Daoy (cell line): Measurements from ENCODE around the gene STX8. TPM values are rescaled to one million over a fixed set of nuclear protein-coding genes. Genes with fewer than 3 reads are reported as not detected.

ENCODE experiments used
- DNase-seq: peaks from one replicate; pipeline ENCODE4 v3.0.0-alpha.2; 2015; ENCODE audit warnings: low read depth
- total RNA-seq: library from RNA; depleted of rRNA; stranded (reverse); fragments of >200 nt; shearing (Covaris generic); gene quantifications from 2 replicates; pipeline ENCODE4 v1.2.3, GENCODE V29; 2014; rRNA removed

STX8 gene
- total RNA-seq, 1 experiment from 2014 or later, result 76.9 TPM

- DNase-seq, result no peak
These were observed 366.3 kb downstream of the STX8 start for GRCh38 chr17:9209347-9209746.

DNA sequence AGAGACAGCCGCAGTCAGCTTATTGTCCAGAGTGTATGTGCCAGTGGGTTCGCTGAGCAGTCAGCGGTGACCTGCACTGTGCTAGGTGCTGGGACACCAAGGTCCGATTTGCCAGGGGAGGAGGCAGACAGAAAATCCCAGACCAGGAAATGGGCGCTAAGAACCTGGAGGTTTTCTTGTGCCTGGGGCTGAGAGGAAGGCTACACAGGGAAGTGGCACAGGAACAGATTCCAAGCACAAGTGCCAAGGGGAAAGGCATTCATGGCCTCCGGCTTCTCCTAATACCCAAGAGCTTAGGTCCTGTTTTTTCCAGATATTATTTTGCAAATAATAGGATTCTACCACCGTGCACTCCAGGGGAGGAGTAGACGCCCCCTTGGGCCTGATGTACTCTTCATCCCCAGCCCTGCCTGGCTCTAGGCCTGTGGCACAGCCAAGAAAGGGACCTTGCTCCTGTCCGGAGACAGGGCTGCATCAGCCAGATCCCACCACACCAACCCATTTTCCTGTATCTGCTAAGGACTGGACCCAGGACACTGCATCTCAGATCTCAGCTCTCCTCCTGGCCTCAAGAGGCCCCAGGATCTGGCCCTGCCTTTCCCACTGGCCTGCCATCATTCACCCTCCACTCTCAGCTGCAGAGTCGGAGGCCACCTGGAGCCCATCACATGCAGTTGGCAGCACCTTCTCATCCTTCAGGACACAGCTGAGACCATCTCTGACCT lies 367.1 kb downstream of the STX8 start:
- no peak for DNase-seq

GRCh38 chr17:9206741-9207332 lies 368.8 kb downstream of the STX8 start:
- DNase-seq, result no peak

GRCh38 chr17:9206410-9206703 lies 369.3 kb downstream of the STX8 start:
- DNase-seq, result no peak

DNA sequence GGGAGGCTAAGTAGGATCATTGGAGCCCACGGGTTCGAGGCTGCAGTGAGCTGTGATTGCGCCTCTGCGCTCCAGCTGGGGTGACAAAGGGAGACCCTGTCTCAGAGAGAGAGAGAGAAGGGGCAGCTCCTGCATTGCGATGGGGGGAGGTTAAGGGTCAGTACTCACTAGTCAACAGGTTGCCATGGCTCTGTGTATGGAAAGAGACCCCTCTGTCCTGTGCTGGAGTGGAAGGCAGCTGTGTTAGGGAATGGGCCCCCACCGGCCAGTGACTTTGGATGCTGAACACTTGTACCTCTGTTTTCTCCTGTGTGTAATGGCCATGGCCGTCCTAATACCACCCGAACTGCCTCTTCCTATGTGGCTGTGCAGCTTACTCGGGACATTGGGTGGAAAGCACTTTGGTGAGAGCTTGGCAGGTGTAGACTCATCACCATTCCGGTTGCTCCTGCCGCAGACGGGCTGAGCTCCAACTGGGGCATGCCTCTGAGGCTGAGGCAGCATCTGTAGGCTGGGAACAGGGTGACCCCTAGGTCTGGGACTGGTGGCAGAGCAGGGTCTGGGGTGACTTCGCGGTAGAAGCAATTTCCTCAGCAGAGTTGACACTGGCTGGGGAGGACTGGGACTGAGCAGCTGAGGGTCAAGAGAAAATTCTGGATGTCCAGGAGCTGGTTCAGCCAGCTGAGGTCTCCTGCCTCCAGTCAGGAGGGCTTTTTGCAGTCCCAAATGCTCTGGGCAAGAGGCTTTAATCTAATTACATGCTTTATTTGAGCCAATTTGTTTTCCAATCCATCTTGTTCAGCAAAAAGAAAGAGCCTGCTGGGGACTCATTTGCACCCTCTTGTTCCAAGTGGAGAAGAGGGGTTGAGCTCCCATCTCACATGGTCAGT lies 369.9 kb downstream of the STX8 start:
- no peak for DNase-seq

DNA sequence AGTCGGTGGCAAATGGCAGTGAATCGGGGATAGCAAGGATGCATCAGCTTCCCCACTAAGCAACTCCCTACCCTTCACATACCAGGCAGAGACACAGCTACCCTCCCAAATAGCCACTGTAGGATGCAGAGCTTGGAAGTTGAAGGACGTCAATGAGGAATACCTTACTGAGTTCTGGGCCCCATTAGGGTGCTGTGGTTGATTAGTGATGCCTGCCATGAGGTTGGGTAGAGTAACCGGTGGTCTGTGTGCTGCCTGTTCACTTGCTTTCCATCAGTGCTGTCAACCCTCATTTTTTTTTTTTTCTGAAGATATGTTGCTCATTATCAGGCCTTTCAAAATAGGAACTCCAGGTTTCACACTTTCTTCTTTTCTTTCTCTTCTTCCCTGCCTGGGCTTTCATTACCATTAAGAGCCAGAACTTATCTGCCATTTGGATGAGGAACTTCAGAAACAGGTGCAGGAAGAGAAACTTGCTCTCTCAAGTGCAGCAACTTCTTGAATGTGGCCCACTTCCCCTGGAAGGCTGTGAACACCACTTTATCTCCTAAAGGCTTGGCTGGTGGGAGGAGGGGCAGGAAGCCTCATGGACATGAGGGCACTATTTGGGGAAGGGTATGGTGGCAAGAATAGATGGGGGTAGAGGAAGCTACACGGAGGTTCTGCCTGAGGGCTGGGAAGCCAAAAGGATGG lies 370.8 kb downstream of the STX8 start:
- no peak for DNase-seq

DNA sequence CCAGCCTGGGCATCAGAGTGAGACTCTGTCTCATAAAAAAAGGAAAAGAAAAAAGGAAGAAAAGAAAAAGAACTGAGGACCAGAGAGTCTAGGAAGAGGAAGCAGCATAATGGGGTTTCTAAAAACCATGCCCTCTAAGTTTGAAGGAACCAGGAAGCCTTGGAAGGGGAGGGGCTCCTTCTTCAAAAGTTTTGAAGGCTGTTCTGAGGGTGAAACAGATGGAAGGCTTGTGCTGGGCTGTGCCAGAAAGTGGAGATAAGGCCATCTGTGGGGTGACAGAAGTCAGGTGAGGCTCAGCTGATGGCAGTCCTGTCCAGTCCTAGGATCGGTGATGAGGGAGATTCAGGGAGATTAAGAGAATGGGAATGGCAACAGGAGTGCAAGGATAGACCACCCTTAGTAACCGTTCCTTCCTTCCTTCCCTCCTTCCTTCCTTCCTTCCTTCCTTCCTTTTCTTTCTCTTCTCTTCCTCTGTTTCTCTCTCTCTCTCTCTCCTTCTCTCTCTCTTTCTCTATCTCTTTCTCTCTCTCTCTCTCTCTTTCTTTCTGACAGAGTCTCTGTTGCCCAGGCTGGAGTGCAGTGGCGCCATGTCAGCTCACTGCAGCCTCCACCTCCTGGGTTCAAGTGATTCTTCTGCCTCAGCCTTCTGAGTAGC lies 371.7 kb downstream of the STX8 start:
- no peak for DNase-seq

GRCh38 chr17:9202532-9202931 lies 373.1 kb downstream of the STX8 start:
- no peak for DNase-seq

- DNase-seq, result no peak
These were observed 374.8 kb downstream of the STX8 start for GRCh38 chr17:9200699-9201359.

Other genes starting within 250 kb of the STX8 start
- not detected in 2 replicates for gene CFAP52, start 822 bp upstream of the STX8 start, total RNA-seq
- gene USP43, start 69.7 kb upstream of the STX8 start, total RNA-seq, result 0.80 and 1.7 TPM in 2 replicates
- not detected in 2 replicates for gene DHRS7C, start 215.8 kb upstream of the STX8 start, total RNA-seq
- gene GSG1L2, start 246.3 kb upstream of the STX8 start, total RNA-seq, result not detected in 2 replicates